Measurements from ENCODE around the gene GPR31.
A peak's percentile ranks its signal among the peaks of the same experiment; 100 is the strongest.

Gene GPR31

DNA sequence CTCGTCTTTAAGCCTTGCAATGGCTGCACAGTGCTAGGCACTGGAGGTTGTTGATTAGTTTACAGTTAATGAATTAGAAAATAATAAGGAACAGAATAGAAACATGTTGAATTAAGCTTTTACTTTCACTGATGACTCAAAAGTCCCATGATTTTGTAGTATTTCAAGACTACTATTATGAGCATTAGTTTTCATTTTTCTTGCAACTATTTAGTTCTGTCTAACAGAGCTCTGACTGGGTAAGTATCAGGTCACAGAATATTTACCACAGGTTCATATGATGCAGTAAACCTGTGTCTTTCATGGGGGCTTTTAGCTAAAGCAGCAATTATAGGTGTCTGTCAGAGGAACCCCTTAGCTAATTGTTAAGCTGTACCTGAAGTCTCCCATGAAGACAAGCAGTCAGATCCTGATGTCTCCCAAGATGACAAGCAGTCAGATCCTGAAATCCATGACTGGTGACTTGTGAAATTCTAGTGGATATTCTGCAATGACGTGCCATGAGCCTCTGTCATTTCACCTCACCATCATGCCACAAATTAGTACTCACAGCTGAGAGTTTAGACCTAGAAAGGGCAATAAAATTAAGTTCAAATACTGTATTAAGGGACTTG, 8.2 kb upstream of the GPR31 start:
- H3K36me3 ChIP-seq (ENCODE audit: control insufficient read depth, insufficient read depth, low read length) = no peaks in the 10 kb centered on the region
- no peak overlapping the region for H3K27ac ChIP-seq (ENCODE audit: low read depth, low read length, severe bottlenecking)
- WGBS, 2 experiments (ENCODE audit: insufficient coverage in 2 of 2) = no CpG with 5 or more reads among the region's 2 CpGs
- H3K4me3 ChIP-seq (ENCODE audit: extremely low read depth, insufficient read depth, low read length, poor library complexity, severe bottlenecking) = no peak overlapping the region
- H3K4me1 ChIP-seq (ENCODE audit: control insufficient read depth, insufficient read depth, low read length, poor library complexity, severe bottlenecking) = no peaks in the 10 kb centered on the region
- H3K9me3 ChIP-seq (ENCODE audit: control insufficient read depth, low read length) = no peaks in the 10 kb centered on the region

DNA sequence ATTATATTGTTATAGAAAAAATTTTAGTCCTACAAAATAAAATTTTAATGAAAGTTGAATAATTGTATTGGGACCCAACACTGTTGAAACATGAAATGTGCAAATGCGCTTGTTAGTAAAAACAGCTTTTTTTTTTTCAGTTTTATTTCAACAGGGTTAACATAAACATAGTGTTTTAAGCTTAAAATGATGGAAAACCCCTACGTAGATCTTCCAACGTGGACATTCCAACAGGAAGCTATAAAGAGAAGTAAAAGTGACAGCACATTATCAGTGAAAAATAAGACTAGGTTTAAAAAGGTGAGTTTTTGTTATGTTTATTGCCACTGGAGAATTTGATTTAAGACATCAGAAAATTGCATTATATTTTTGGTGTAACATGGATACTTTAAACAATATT, 6.5 kb upstream of the GPR31 start:
- H3K4me3 ChIP-seq (ENCODE audit: extremely low read depth, insufficient read depth, low read length, poor library complexity, severe bottlenecking) = no peak overlapping the region
- no peaks in the 10 kb centered on the region for H3K4me1 ChIP-seq (ENCODE audit: control insufficient read depth, insufficient read depth, low read length, poor library complexity, severe bottlenecking)
- H3K9me3 ChIP-seq (ENCODE audit: control insufficient read depth, low read length) = no peaks in the 10 kb centered on the region
- 88% methylated on average over 2 of the region's 3 CpGs; no CpG with 5 or more reads in 1 of the 2 experiments for WGBS, 2 experiments (ENCODE audit: insufficient coverage in 2 of 2)
- H3K27ac ChIP-seq (ENCODE audit: low read depth, low read length, severe bottlenecking) = no peak overlapping the region
- no peaks in the 10 kb centered on the region for H3K36me3 ChIP-seq (ENCODE audit: control insufficient read depth, insufficient read depth, low read length)

DNA sequence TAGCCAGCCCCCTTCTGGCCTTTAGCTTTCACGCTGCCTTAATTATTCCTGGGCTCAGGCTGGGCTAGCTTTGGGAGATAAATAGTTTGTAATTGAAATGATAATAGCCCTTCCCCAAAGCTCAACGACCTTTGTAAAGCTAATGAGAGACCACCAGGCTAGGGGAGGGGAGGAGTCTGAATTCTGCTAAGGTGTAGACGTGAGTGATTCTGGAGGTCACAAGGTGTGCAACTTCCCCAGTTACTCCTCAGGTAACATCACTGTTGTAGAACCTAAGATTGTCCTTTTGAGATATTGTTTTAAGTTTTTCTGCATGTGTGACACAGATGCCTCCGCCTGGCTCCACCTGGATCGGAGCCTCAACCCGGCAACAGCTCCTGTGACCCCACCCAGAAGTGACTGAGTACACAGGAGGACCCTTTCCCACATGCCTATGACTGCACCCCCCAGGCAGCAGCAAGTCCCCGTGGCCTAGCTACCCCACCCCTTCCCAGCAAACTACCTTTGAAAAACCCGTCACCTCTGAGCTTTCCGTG, 5.8 kb upstream of the GPR31 start:
- Histone ChIP-seq H3K36me3 (ENCODE audit: control insufficient read depth, insufficient read depth, low read length) (no peaks in the 10 kb centered on the region), H3K4me3 (ENCODE audit: extremely low read depth, insufficient read depth, low read length, poor library complexity, severe bottlenecking) (no peak overlapping the region), H3K9me3 (ENCODE audit: control insufficient read depth, low read length) (no peaks in the 10 kb centered on the region), H3K27ac (ENCODE audit: low read depth, low read length, severe bottlenecking) (no peak overlapping the region), H3K4me1 (ENCODE audit: control insufficient read depth, insufficient read depth, low read length, poor library complexity, severe bottlenecking) (no peaks in the 10 kb centered on the region)
- WGBS, 2 experiments (ENCODE audit: insufficient coverage in 2 of 2) = 39 to 45% methylated on average over 5 to 7 of the region's 9 CpGs

DNA sequence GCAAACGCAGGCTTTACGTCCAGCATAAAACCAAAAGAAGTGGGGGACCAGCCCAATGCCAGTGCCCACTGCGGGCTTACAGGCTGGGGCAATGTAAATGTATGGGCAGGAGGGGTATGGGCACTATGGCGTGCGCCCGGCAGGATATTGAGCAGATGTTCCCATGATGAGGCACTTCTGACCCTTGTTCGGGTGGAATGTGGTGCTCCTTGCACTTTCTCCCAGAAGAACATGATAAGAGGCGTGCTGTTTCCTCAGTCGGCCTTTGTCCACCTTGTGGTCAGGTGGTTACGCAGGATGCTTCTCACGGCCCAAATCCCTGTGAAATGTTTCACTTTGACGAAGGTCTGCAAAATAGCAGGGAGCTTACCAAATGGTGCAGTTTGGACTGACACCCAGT, 4.8 kb upstream of the GPR31 start:
- no peaks in the 10 kb centered on the region for H3K9me3 ChIP-seq (ENCODE audit: control insufficient read depth, low read length)
- H3K4me1 ChIP-seq (ENCODE audit: control insufficient read depth, insufficient read depth, low read length, poor library complexity, severe bottlenecking) = no peaks in the 10 kb centered on the region
- H3K4me3 ChIP-seq (ENCODE audit: extremely low read depth, insufficient read depth, low read length, poor library complexity, severe bottlenecking) = no peak overlapping the region
- no peaks in the 10 kb centered on the region for H3K36me3 ChIP-seq (ENCODE audit: control insufficient read depth, insufficient read depth, low read length)
- no peak overlapping the region for H3K27ac ChIP-seq (ENCODE audit: low read depth, low read length, severe bottlenecking)
- WGBS, 2 experiments (ENCODE audit: insufficient coverage in 2 of 2) = 88 to 91% methylated on average over 12 of the region's 12 CpGs

DNA sequence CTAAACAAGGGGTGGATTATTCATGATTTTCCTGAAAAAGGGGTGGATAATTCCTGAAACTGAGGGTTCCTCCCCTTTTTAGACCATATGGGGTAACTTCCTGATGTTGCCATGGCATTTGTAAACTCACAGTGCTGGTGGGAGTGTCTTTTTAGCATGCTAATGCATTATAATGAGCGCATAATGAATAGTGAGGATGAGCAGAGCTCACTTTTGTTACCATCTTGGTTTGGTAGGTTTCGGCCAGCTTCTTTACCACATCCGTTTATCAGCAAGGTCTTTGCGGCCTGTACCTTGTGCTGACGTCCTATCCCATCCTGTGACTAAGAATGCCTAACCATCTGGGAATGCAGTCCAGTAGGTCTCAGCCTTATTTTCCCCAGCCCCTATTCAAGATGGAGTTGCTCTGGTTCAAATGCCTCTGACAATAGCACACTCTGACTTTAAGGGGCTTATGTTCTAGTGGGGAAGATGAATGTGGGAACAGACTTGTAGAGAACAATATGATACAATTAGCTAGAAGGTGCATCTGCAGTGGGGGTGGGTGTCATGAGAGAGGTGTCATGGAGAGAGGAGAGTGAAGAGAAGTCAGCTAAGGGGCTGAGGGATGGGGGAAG, 4.2 kb upstream of the GPR31 start:
- WGBS, 2 experiments (ENCODE audit: insufficient coverage in 2 of 2) = 96 to 100% methylated on average over 5 of the region's 5 CpGs
- H3K4me1 ChIP-seq (ENCODE audit: control insufficient read depth, insufficient read depth, low read length, poor library complexity, severe bottlenecking) = no peaks in the 10 kb centered on the region
- no peak overlapping the region for H3K27ac ChIP-seq (ENCODE audit: low read depth, low read length, severe bottlenecking)
- no peaks in the 10 kb centered on the region for H3K36me3 ChIP-seq (ENCODE audit: control insufficient read depth, insufficient read depth, low read length)
- no peak overlapping the region for H3K4me3 ChIP-seq (ENCODE audit: extremely low read depth, insufficient read depth, low read length, poor library complexity, severe bottlenecking)
- H3K9me3 ChIP-seq (ENCODE audit: control insufficient read depth, low read length) = no peaks in the 10 kb centered on the region

DNA sequence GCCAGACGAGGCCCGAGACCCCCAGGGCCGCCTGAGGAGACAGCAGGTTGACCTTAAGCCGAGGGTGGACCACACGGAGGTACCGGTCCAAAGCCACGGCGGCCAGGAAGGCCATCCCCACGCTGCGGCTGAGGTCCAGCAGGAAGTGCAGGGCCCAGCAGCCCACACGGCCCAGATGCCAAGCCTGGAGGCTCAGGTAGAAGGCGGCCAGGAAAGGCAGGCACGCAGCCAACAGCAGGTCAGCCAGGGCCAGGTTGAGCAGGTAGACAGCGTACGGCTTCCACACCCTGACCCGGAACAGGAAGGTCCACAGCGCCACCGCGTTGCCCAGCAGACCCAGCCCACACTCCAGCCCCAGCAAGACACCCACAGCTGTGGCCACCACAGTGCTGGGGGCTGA, 366 bp downstream of the GPR31 start:
- 93% methylated on average over 19 of the region's 19 CpGs for WGBS, 2 experiments (ENCODE audit: insufficient coverage in 2 of 2)
- Histone ChIP-seq H3K9me3 (ENCODE audit: control insufficient read depth, low read length) (no peaks in the 10 kb centered on the region), H3K36me3 (ENCODE audit: control insufficient read depth, insufficient read depth, low read length) (no peaks in the 10 kb centered on the region), H3K4me3 (ENCODE audit: extremely low read depth, insufficient read depth, low read length, poor library complexity, severe bottlenecking) (no peak overlapping the region), H3K27ac (ENCODE audit: low read depth, low read length, severe bottlenecking) (no peak overlapping the region), H3K4me1 (ENCODE audit: control insufficient read depth, insufficient read depth, low read length, poor library complexity, severe bottlenecking) (peaks cover 9% of the 10 kb centered on the region)

DNA sequence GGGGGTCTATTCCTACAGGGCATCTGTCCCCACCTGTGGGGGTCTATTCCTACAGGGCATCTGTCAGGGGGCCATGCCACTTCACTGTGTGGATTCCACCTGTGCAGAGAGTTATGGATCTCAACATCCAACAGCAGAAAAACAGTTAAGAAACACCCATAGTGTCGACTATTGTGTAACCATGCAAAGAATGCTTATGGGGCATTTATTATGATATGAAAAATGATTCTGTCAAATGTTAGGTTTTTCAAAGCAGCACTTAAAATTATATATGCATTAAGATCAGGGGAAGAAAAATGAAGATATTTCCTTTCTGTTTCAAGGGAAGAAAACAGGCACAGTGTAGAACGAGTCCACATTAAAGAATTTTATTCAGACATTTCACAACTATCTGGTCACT, 2.9 kb downstream of the GPR31 start:
- Histone ChIP-seq H3K4me3 (ENCODE audit: extremely low read depth, insufficient read depth, low read length, poor library complexity, severe bottlenecking) (no peak overlapping the region), H3K9me3 (ENCODE audit: control insufficient read depth, low read length) (peaks cover 6% of the 10 kb centered on the region), H3K27ac (ENCODE audit: low read depth, low read length, severe bottlenecking) (no peak overlapping the region), H3K4me1 (ENCODE audit: control insufficient read depth, insufficient read depth, low read length, poor library complexity, severe bottlenecking) (peaks cover 17% of the 10 kb centered on the region), H3K36me3 (ENCODE audit: control insufficient read depth, insufficient read depth, low read length) (no peaks in the 10 kb centered on the region)
- no CpG with 5 or more reads among the region's 2 CpGs for WGBS, 2 experiments (ENCODE audit: insufficient coverage in 2 of 2)

DNA sequence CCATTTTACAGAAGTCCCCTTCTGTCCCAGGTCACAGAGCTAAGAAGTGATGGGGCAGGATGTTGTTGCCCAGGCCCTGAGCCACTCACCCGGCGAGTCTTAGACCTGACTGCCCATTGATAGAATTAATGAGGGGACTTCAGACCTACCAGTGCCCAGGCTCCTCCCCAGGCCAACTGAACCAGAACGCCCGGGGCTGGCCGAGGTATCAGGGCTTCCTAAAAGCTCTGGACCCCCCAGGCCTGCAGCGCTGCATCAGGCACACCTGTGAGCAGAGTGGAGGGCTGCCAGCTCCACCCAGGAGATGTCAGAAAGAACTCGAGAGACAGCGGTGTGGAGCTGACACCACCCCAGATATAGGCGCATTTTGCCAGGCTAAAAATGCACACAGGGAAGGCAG, 3.5 kb downstream of the GPR31 start:
- no peak overlapping the region for H3K27ac ChIP-seq (ENCODE audit: low read depth, low read length, severe bottlenecking)
- H3K9me3 ChIP-seq (ENCODE audit: control insufficient read depth, low read length) = peaks cover 6% of the 10 kb centered on the region
- H3K36me3 ChIP-seq (ENCODE audit: control insufficient read depth, insufficient read depth, low read length) = no peaks in the 10 kb centered on the region
- peaks cover 17% of the 10 kb centered on the region for H3K4me1 ChIP-seq (ENCODE audit: control insufficient read depth, insufficient read depth, low read length, poor library complexity, severe bottlenecking)
- 87 to 92% methylated on average over 6 to 9 of the region's 9 CpGs for WGBS, 2 experiments (ENCODE audit: insufficient coverage in 2 of 2)
- no peak overlapping the region for H3K4me3 ChIP-seq (ENCODE audit: extremely low read depth, insufficient read depth, low read length, poor library complexity, severe bottlenecking)

DNA sequence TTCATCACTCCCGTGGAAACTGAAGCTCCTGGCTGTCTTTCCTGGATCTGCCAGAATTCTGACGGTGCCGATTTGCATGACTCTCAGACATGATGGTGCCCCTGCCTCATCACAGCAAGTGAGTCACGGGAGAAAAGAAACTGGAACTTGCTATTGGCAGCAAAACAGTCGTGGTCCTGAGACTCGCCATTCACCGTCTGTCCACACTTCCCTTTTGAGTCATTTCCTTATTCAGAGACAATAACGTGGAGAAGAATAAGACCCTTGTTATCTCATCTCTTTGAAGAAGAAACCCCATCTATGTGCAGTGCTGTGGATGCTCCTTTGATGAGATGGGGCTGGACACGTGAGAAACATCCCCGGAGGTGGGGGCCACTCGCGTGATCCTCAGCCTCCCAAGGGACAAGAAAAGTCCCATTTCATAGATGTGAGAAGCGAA, 4.2 kb downstream of the GPR31 start:
- H3K4me3 ChIP-seq (ENCODE audit: extremely low read depth, insufficient read depth, low read length, poor library complexity, severe bottlenecking) = no peak overlapping the region
- H3K27ac ChIP-seq (ENCODE audit: low read depth, low read length, severe bottlenecking) = peak overlapping the region; percentile 79
- peaks cover 6% of the 10 kb centered on the region for H3K9me3 ChIP-seq (ENCODE audit: control insufficient read depth, low read length)
- 69% methylated on average over 8 to 12 of the region's 13 CpGs for WGBS, 2 experiments (ENCODE audit: insufficient coverage in 2 of 2)
- peaks cover 17% of the 10 kb centered on the region for H3K4me1 ChIP-seq (ENCODE audit: control insufficient read depth, insufficient read depth, low read length, poor library complexity, severe bottlenecking)
- H3K36me3 ChIP-seq (ENCODE audit: control insufficient read depth, insufficient read depth, low read length) = no peaks in the 10 kb centered on the region

DNA sequence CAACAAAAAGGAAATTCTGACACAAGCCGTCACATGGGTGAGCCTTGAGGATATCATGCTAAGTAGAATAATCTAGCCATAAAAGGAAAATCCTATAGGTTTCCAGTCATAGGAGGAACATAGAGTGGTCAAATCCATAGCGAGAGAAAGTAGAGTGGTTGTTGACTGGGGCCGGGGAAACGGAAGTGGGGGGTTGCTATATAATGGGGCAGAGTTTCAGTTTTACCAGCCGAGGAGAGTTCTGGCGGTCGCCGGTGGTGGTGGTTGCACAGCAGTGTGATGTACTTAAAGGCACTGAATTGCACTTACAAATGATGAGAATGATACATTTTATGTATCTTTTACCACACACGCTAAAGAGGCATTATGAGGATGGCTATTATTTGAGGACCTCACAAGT, 4.9 kb downstream of the GPR31 start:
- Histone ChIP-seq H3K4me1 (ENCODE audit: control insufficient read depth, insufficient read depth, low read length, poor library complexity, severe bottlenecking) (peaks cover 17% of the 10 kb centered on the region), H3K4me3 (ENCODE audit: extremely low read depth, insufficient read depth, low read length, poor library complexity, severe bottlenecking) (no peak overlapping the region), H3K36me3 (ENCODE audit: control insufficient read depth, insufficient read depth, low read length) (no peaks in the 10 kb centered on the region), H3K9me3 (ENCODE audit: control insufficient read depth, low read length) (peaks cover 6% of the 10 kb centered on the region), H3K27ac (ENCODE audit: low read depth, low read length, severe bottlenecking) (peak overlapping the region; percentile 79)
- 82 to 100% methylated on average over 3 to 8 of the region's 9 CpGs for WGBS, 2 experiments (ENCODE audit: insufficient coverage in 2 of 2)

DNA sequence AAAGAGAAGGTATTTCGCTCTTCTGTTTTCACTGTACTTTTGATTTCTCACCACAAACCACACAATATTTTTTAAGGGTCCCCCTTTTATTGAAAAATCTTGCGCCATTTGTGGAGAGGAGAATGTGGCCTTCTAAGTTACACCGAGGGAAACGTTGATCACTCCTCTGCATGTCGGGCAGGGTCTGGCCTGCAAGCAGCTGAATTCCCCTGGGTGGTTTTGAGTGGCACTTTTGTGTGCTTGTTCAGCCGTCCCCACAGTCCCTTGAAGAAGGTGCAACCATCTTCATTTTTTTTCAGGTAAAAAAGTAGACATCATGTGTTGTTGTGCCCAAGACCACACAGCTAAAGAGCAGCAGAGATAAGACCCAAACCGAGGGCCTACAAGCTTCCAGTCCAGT, 6.1 kb downstream of the GPR31 start:
- H3K36me3 ChIP-seq (ENCODE audit: control insufficient read depth, insufficient read depth, low read length) = no peaks in the 10 kb centered on the region
- no peak overlapping the region for H3K27ac ChIP-seq (ENCODE audit: low read depth, low read length, severe bottlenecking)
- H3K4me1 ChIP-seq (ENCODE audit: control insufficient read depth, insufficient read depth, low read length, poor library complexity, severe bottlenecking) = peaks cover 24% of the 10 kb centered on the region
- 88 to 90% methylated on average over 6 of the region's 7 CpGs for WGBS, 2 experiments (ENCODE audit: insufficient coverage in 2 of 2)
- H3K4me3 ChIP-seq (ENCODE audit: extremely low read depth, insufficient read depth, low read length, poor library complexity, severe bottlenecking) = no peak overlapping the region
- peaks cover 6% of the 10 kb centered on the region for H3K9me3 ChIP-seq (ENCODE audit: control insufficient read depth, low read length)

Data from mesodermal cell (in vitro differentiated cells).